HuH-7 (cell line): ENCODE data around the gene ABCC1.

Experiments
- DNase-seq: peaks from one replicate; pipeline ENCODE4 v3.0.0; 2011; ENCODE audit warnings: low spot score

The ABCC1 gene

GRCh38 chr16:15993946-15994665 lies 44.7 kb downstream of the ABCC1 start:
- no peak for DNase-seq

GRCh38 chr16:15996432-15997109 lies 47.2 kb downstream of the ABCC1 start:
- DNase-seq, result peak; percentile 51

GRCh38 chr16:16000685-16001084 lies 51.3 kb downstream of the ABCC1 start:
- no peak for DNase-seq

GRCh38 chr16:16001596-16002255 lies 52.3 kb downstream of the ABCC1 start:
- no peak for DNase-seq

GRCh38 chr16:16003719-16004313 lies 54.4 kb downstream of the ABCC1 start:
- DNase-seq, result no peak

- no peak for DNase-seq
Observed at GRCh38 chr16:16004314-16004749, 54.9 kb downstream of the ABCC1 start.

- no peak for DNase-seq
Observed at GRCh38 chr16:16005721-16006120, 56.3 kb downstream of the ABCC1 start.

GRCh38 chr16:16006650-16007049 lies 57.2 kb downstream of the ABCC1 start:
- DNase-seq, result no peak

GRCh38 chr16:16007743-16008111 lies 58.3 kb downstream of the ABCC1 start:
- DNase-seq, result no peak

- DNase-seq, result no peak
Observed at GRCh38 chr16:16008666-16009065, 59.2 kb downstream of the ABCC1 start.

- no peak for DNase-seq
Observed at GRCh38 chr16:16009401-16009800, 60.0 kb downstream of the ABCC1 start.

- no peak for DNase-seq
Observed at GRCh38 chr16:16010194-16010593, 60.8 kb downstream of the ABCC1 start.

GRCh38 chr16:16012144-16012543 lies 62.7 kb downstream of the ABCC1 start:
- DNase-seq, result no peak

GRCh38 chr16:16013812-16014211 lies 64.4 kb downstream of the ABCC1 start:
- DNase-seq, result no peak

GRCh38 chr16:16014329-16015224 lies 65.2 kb downstream of the ABCC1 start:
- DNase-seq, result peak; percentile 77

GRCh38 chr16:16015849-16016248 lies 66.4 kb downstream of the ABCC1 start:
- no peak for DNase-seq

- DNase-seq, result no peak
Observed at GRCh38 chr16:16016388-16016964, 67.1 kb downstream of the ABCC1 start.

- no peak for DNase-seq
Observed at GRCh38 chr16:16017812-16018211, 68.4 kb downstream of the ABCC1 start.

GRCh38 chr16:16018705-16019104 lies 69.3 kb downstream of the ABCC1 start:
- DNase-seq, result no peak

- DNase-seq, result no peak
Observed at GRCh38 chr16:16019488-16019887, 70.1 kb downstream of the ABCC1 start.

GRCh38 chr16:16020291-16020690 lies 70.9 kb downstream of the ABCC1 start:
- DNase-seq, result no peak
